K562 (cell line): ENCODE data around the gene NEDD4L. TPM values are rescaled to one million over a fixed set of nuclear protein-coding genes. Genes with fewer than 3 reads are reported as not detected.

Experiments
- CREB1 ChIP-seq, 2 experiments: sonication (generic) in 1 of 2; formaldehyde crosslinking in 1 of 2; IDR thresholded peaks; 2 replicates each; pipeline versions ENCODE4 v1.6.1 to v1.8.0; 2012 to 2022; ENCODE audit warnings: inconsistent platforms in 1 of 2, mild to moderate bottlenecking in 1 of 2, missing genetic modification reagents in 1 of 2, moderate library complexity in 1 of 2
- CUX1 ChIP-seq: fragments of 200-800 bp; sonication (Bioruptor generic); IDR thresholded peaks from 2 replicates; pipeline ENCODE4 v1.6.1; 2016; ENCODE audit warnings: missing genetic modification characterization, missing compliant biosample characterization
- FIP1L1 ChIP-seq: fragments of 200-400 bp; formaldehyde crosslinking; IDR thresholded peaks from 2 replicates; pipeline ENCODE4 v1.6.1; 2018; ENCODE audit warnings: mild to moderate bottlenecking, low read depth, low read length; ENCODE audit not compliant: poor library complexity, severe bottlenecking
- NUFIP1 ChIP-seq: fragments of 450-650 bp; IDR thresholded peaks from 2 replicates; pipeline ENCODE4 v1.6.1; 2018; ENCODE audit not compliant: partially characterized antibody
- SMAD4 ChIP-seq: fragments of 250-450 bp; sonication (Bioruptor Pico); conservative IDR thresholded peaks from 2 replicates; pipeline ENCODE4 v1.8.0; 2021; ENCODE audit warnings: inconsistent platforms, mild to moderate bottlenecking, moderate library complexity
- STAT5B ChIP-seq: fragments of 250-450 bp; sonication (Bioruptor Pico); IDR thresholded peaks from 2 replicates; pipeline ENCODE4 v1.8.0; 2021; ENCODE audit warnings: mild to moderate bottlenecking, inconsistent platforms
- ZMIZ1 ChIP-seq, 2 experiments: fragments of 150-350 bp in 1 of 2; IDR thresholded peaks; 2 replicates each; pipeline ENCODE4 v1.6.1; 2012 to 2016; ENCODE audit warnings: low read depth in 2 of 2, low read length in 2 of 2, mild to moderate bottlenecking in 1 of 2, moderate library complexity in 1 of 2
- ZNF140 ChIP-seq: fragments of 250-450 bp; sonication (Bioruptor Pico); IDR thresholded peaks from 2 replicates; pipeline ENCODE4 v1.8.0; 2021; ENCODE audit warnings: moderate library complexity, mild to moderate bottlenecking, inconsistent platforms
- polyA plus RNA-seq, 8 experiments: library from polyadenylated mRNA; depleted of rRNA in 4 of 8; stranded (reverse) in 5 of 8; unstranded in 3 of 8; fragments of >200 nt; fragmentation: Nextera tagmentation in 2 of 8; fragmentation: Illumina TruSeq in 1 of 8; extraction: Ambion mirVana in 2 of 8; extraction: Trizol in 1 of 8; gene quantifications; 2 replicates each; pipeline versions ENCODE4 v1.2.1 to v1.2.3, GENCODE V29; 2011 to 2014; ENCODE audit warnings: inconsistent platforms in 1 of 8, missing spikeins in 1 of 8
- total RNA-seq, 7 experiments: library from RNA; depleted of rRNA in 6 of 7; stranded (reverse); fragments of >200 nt in 6 of 7; fragmentation: Illumina TruSeq in 2 of 7; extraction: Trizol in 2 of 7; gene quantifications; 2 replicates each; pipeline versions ENCODE4 v1.2.1 to v1.2.3, GENCODE V29; 2011 to 2021; ENCODE audit warnings: low replicate concordance in 1 of 7
- TF ChIP-seq, protein P1 (sequence below), 2 experiments: fragments of 450-650 bp; formaldehyde crosslinking in 1 of 2; IDR thresholded peaks; 2 replicates each; pipeline versions ENCODE4 v1.4.0 to v1.6.1; 2014 to 2020; ENCODE audit warnings: mild to moderate bottlenecking in 2 of 2, borderline replicate concordance in 1 of 2, low read depth in 1 of 2
- TF ChIP-seq, protein P2 (sequence below): fragments of 250-450 bp; sonication (Bioruptor Pico); IDR thresholded peaks from 2 replicates; pipeline ENCODE4 v1.8.0; 2021; ENCODE audit warnings: moderate library complexity, mild to moderate bottlenecking, inconsistent platforms

Gene NEDD4L
- total and polyA plus RNA-seq, 9 of the 15 experiments (the other 6 are each of a cell fraction or from before 2014, with no cell fraction given) = 8.1 to 33.4 (median 19.9) TPM

GRCh38 chr18:58095655-58096054, 51.6 kb downstream of the NEDD4L start (continued):
- TF ChIP-seq, protein P1, sequence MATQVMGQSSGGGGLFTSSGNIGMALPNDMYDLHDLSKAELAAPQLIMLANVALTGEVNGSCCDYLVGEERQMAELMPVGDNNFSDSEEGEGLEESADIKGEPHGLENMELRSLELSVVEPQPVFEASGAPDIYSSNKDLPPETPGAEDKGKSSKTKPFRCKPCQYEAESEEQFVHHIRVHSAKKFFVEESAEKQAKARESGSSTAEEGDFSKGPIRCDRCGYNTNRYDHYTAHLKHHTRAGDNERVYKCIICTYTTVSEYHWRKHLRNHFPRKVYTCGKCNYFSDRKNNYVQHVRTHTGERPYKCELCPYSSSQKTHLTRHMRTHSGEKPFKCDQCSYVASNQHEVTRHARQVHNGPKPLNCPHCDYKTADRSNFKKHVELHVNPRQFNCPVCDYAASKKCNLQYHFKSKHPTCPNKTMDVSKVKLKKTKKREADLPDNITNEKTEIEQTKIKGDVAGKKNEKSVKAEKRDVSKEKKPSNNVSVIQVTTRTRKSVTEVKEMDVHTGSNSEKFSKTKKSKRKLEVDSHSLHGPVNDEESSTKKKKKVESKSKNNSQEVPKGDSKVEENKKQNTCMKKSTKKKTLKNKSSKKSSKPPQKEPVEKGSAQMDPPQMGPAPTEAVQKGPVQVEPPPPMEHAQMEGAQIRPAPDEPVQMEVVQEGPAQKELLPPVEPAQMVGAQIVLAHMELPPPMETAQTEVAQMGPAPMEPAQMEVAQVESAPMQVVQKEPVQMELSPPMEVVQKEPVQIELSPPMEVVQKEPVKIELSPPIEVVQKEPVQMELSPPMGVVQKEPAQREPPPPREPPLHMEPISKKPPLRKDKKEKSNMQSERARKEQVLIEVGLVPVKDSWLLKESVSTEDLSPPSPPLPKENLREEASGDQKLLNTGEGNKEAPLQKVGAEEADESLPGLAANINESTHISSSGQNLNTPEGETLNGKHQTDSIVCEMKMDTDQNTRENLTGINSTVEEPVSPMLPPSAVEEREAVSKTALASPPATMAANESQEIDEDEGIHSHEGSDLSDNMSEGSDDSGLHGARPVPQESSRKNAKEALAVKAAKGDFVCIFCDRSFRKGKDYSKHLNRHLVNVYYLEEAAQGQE (IDR thresholded peaks at IDR 0.05; ENCODE audit: borderline replicate concordance) = no peak
- TF ChIP-seq, protein P1 (CRISPR knock-in tag; IDR thresholded peaks at IDR 0.05; ENCODE audit: low read depth) = no peak
- no peak for TF ChIP-seq STAT5B (CRISPR knock-in tag)
- no peak for TF ChIP-seq CREB1 (IDR thresholded peaks at IDR 0.05)
- no peak for TF ChIP-seq CREB1 (CRISPR knock-in tag; IDR thresholded peaks at IDR 0.05)
- TF ChIP-seq ZMIZ1 (IDR thresholded peaks at IDR 0.05; ENCODE audit: low read depth in 2 of 2, low read length in 2 of 2) = no peak
- TF ChIP-seq NUFIP1 = no peak
- TF ChIP-seq CUX1 (CRISPR knock-in tag) = no peak
- no peak for TF ChIP-seq FIP1L1
- TF ChIP-seq ZNF140 = no peak
- TF ChIP-seq, protein P2, sequence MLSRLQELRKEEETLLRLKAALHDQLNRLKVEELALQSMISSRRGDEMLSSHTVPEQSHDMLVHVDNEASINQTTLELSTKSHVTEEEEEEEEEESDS = no peak
- no peak for TF ChIP-seq SMAD4 (CRISPR knock-in tag)
